Omental fat pad (tissue), 4 donors: ENCODE data around the gene EGFL7. TPM values are rescaled to one million over a fixed set of nuclear protein-coding genes. Genes with fewer than 3 reads are reported as not detected.

Experiments
- ATAC-seq: fragments of 150-250 bp; one replicate; pipeline ENCODE4 v1.9.1; 2016; ENCODE audit warnings: mild to moderate bottlenecking, moderate library complexity; ENCODE audit not compliant: low FRiP score
- DNase-seq: peaks from one replicate; pipeline ENCODE4 v3.0.0-alpha.2; 2019; ENCODE audit warnings: low spot score
- CTCF ChIP-seq, 3 donors: fragments of 450-650 bp; IDR thresholded peaks; one replicate each; pipeline ENCODE4 v1.5.1; 2016 to 2017; ENCODE audit warnings: antibody characterized with exemption in 3 of 3, mild to moderate bottlenecking in 3 of 3, moderate library complexity in 2 of 3
- total RNA-seq, 4 donors: library from RNA; depleted of rRNA; stranded (reverse); fragments of >200 nt; gene quantifications; one replicate each; pipeline ENCODE4 v1.1.0, GENCODE V29; 2016

The EGFL7 gene
- total RNA-seq, 4 donors from 2014 or later, result 50.6 to 274 (median 145) TPM

- DNase-seq, result no peak
- ATAC-seq, result no peak
- TF ChIP-seq CTCF (IDR thresholded peaks at IDR 0.05), result no peak
These were observed 41.5 kb upstream of the EGFL7 start for GRCh38 chr9:136621019-136621733.

GRCh38 chr9:136621734-136622093 lies 41.0 kb upstream of the EGFL7 start:
- TF ChIP-seq CTCF (IDR thresholded peaks at IDR 0.05), result no peak
- DNase-seq (no peak), ATAC-seq (no peak)

DNA sequence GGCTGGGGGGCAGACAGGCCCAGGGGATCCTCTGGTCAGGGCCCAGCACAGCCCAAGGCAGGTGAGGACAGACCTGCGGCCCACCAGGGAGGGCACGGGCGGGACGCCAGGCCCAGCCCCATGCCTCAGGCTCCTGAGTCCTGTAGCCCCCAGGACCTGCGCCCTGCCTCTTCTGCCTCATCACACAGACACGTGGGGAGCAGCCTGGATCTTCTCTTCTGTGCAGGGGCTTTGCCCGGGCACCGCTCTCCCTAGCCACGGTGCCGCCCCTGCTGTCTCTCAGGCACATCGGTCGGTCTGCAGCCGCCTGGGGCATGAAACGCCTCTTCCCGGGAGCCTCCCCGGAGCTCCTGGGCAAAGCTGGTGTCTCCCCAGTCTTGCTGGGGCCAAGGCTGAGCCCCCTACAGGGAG lies 40.2 kb upstream of the EGFL7 start:
- no peak for ATAC-seq
- no peak for DNase-seq
- TF ChIP-seq CTCF (IDR thresholded peaks at IDR 0.05), result no peak

GRCh38 chr9:136623016-136623841 lies 39.5 kb upstream of the EGFL7 start:
- ATAC-seq (no peak), DNase-seq (no peak)
- no peak for TF ChIP-seq CTCF (IDR thresholded peaks at IDR 0.05)

- DNase-seq (no peak), ATAC-seq (no peak)
- no peak for TF ChIP-seq CTCF (IDR thresholded peaks at IDR 0.05)
These were observed 38.9 kb upstream of the EGFL7 start for GRCh38 chr9:136623842-136624183.

- no peak for ATAC-seq
- no peak for DNase-seq
- TF ChIP-seq CTCF (IDR thresholded peaks at IDR 0.05), result no peak
These were observed 38.3 kb upstream of the EGFL7 start for GRCh38 chr9:136624184-136624951.
